Activated T-helper 1 cell treated with Interleukin-2 at 50 U/mL for 16 hours (primary cell): Measurements from ENCODE around the gene CCL7.

ENCODE experiments used
- DNase-seq: peaks from one replicate; pipeline ENCODE4 v3.0.0-alpha.2; 2020; ENCODE audit warnings: low read depth

CCL7 gene

GRCh38 chr17:34287875-34288274 is 17.9 kb downstream of the CCL7 start:
- no peak for DNase-seq

GRCh38 chr17:34290586-34290985 is 20.6 kb downstream of the CCL7 start:
- no peak for DNase-seq

GRCh38 chr17:34291721-34292348 is 21.8 kb downstream of the CCL7 start:
- DNase-seq: no peak

- DNase-seq: no peak
These were observed 29.0 kb downstream of the CCL7 start for GRCh38 chr17:34299027-34299426.

- no peak for DNase-seq
These were observed 30.0 kb downstream of the CCL7 start for GRCh38 chr17:34299956-34300577.

- DNase-seq: no peak
These were observed 30.8 kb downstream of the CCL7 start for GRCh38 chr17:34300652-34301370.

GRCh38 chr17:34301986-34302385 is 32.0 kb downstream of the CCL7 start:
- DNase-seq: no peak

- no peak for DNase-seq
These were observed 32.6 kb downstream of the CCL7 start for GRCh38 chr17:34302636-34303035.

- no peak for DNase-seq
These were observed 33.6 kb downstream of the CCL7 start for GRCh38 chr17:34303606-34304005.

GRCh38 chr17:34305061-34305460 is 35.0 kb downstream of the CCL7 start:
- DNase-seq: no peak

- DNase-seq: no peak
These were observed 35.6 kb downstream of the CCL7 start for GRCh38 chr17:34305606-34306005.

- no peak for DNase-seq
These were observed 36.4 kb downstream of the CCL7 start for GRCh38 chr17:34306466-34306865.

- DNase-seq: no peak
These were observed 37.1 kb downstream of the CCL7 start for GRCh38 chr17:34307110-34307509.

- DNase-seq: no peak
These were observed 38.4 kb downstream of the CCL7 start for GRCh38 chr17:34308371-34308770.

GRCh38 chr17:34311291-34311690 is 41.3 kb downstream of the CCL7 start:
- DNase-seq: no peak

GRCh38 chr17:34312080-34312479 is 42.1 kb downstream of the CCL7 start:
- DNase-seq: no peak

GRCh38 chr17:34313164-34313563 is 43.1 kb downstream of the CCL7 start:
- DNase-seq: no peak

GRCh38 chr17:34314279-34314678 is 44.3 kb downstream of the CCL7 start:
- no peak for DNase-seq

- DNase-seq: no peak
These were observed 48.5 kb downstream of the CCL7 start for GRCh38 chr17:34318474-34318873.

GRCh38 chr17:34319039-34319483 is 49.0 kb downstream of the CCL7 start, which contains the start of gene CCL8:
Gene CCL8, plus strand, starts transcription at chr17:34319435. Its CDS starts 67 bp downstream, at chr17:34319502.
- no peak for DNase-seq
